ENCODE data around the gene ELL.

DNA sequence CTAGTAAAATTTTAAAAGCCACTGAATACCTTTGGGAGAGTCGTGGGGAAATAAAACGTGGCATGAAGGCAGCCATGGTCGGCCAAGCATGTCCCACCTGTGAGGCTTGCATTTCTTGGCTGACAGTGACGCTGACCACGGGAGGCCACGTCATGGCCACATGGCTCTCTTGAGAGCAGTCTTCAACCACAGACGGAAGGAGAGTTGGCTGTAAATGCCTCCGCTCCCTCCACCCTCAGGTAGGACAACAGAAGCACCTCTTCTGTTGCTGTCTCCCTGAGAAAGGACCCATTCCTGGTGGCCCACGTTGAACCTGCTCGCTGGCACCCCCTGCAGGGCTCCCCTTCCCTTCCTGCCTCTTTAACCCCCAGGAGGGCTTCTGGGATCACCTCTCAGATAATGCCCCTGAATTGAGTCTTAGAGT, 113.8 kb downstream of the ELL start:
- no peak for TF ChIP-seq POLR2AphosphoS5 (IDR thresholded peaks at IDR 0.05; ENCODE audit: insufficient read depth, low read depth, low read length)
- peak; percentile 55 to 69 for TF ChIP-seq CTCF (IDR thresholded peaks at IDR 0.05; ENCODE audit: extremely low read depth in 1 of 2, insufficient read depth in 1 of 2, low read depth in 1 of 2, low read length in 2 of 2)
- TF ChIP-seq, protein P1, sequence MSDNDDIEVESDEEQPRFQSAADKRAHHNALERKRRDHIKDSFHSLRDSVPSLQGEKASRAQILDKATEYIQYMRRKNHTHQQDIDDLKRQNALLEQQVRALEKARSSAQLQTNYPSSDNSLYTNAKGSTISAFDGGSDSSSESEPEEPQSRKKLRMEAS (IDR thresholded peaks at IDR 0.05; ENCODE audit: insufficient read depth, insufficient read length): no peak
- TF ChIP-seq FOS (IDR thresholded peaks at IDR 0.05; ENCODE audit: borderline replicate concordance, insufficient read depth, low read length): no peak
- TF ChIP-seq EZH2 (IDR thresholded peaks at IDR 0.05; ENCODE audit: borderline replicate concordance, low read depth, low read length, severe bottlenecking): no peak
- TF ChIP-seq POLR2A (IDR thresholded peaks at IDR 0.05; ENCODE audit: low read depth, low read length): no peak
